Ishikawa (cell line): ENCODE data around the gene STX3.

Experiments used
- CEBPB ChIP-seq: IDR thresholded peaks from 2 replicates; pipeline ENCODE4 v1.6.1; 2012
- CREB1 ChIP-seq: IDR thresholded peaks from 2 replicates; pipeline ENCODE4 v1.6.1; 2012; ENCODE audit warnings: low read depth
- EGR1 ChIP-seq: IDR thresholded peaks from 2 replicates; pipeline ENCODE4 v1.6.1; 2012
- EP300 ChIP-seq: IDR thresholded peaks from 2 replicates; pipeline ENCODE4 v1.6.1; 2012; ENCODE audit warnings: borderline replicate concordance
- FOXM1 ChIP-seq: IDR thresholded peaks from 2 replicates; pipeline ENCODE4 v1.6.1; 2012; ENCODE audit warnings: low read depth, borderline replicate concordance
- MAX ChIP-seq: IDR thresholded peaks from 2 replicates; pipeline ENCODE4 v1.6.1; 2012
- NFIC ChIP-seq: IDR thresholded peaks from 2 replicates; pipeline ENCODE4 v1.6.1; 2012
- RAD21 ChIP-seq: IDR thresholded peaks from 2 replicates; pipeline ENCODE4 v1.6.1; 2012; ENCODE audit warnings: low read depth
- REST ChIP-seq: IDR thresholded peaks from 2 replicates; pipeline ENCODE4 v1.6.1; 2012; ENCODE audit warnings: low read depth, mild to moderate bottlenecking
- TAF1 ChIP-seq: IDR thresholded peaks from 2 replicates; pipeline ENCODE4 v1.6.1; 2012; ENCODE audit warnings: low read depth, mild to moderate bottlenecking
- TCF12 ChIP-seq: IDR thresholded peaks from 2 replicates; pipeline ENCODE4 v1.6.1; 2012; ENCODE audit warnings: low read depth
- TEAD4 ChIP-seq: IDR thresholded peaks from 2 replicates; pipeline ENCODE4 v1.6.1; 2012
- USF1 ChIP-seq: IDR thresholded peaks from 2 replicates; pipeline ENCODE4 v1.6.1; 2012
- YY1 ChIP-seq: IDR thresholded peaks from 2 replicates; pipeline ENCODE4 v1.6.1; 2012; ENCODE audit warnings: low read depth
- ZBTB7A ChIP-seq: IDR thresholded peaks from 2 replicates; pipeline ENCODE4 v1.6.1; 2012; ENCODE audit warnings: low read depth

The STX3 gene

GRCh38 chr11:59754859-59755700 is at the start of gene STX3:
Gene STX3 (plus strand): TSS chr11:59755376. CDS start chr11:59755606, 230 bp downstream.
- no peak for TF ChIP-seq USF1
- TF ChIP-seq MAX: peak; percentile 49; the same call in 1 of the 2 replicates
- TF ChIP-seq TEAD4: 0 out of 2 replicates have a peak, but pooled peaks have one; percentile 4
- 0 out of 2 replicates have a peak, but pooled peaks have one; percentile 10 for TF ChIP-seq YY1
- no peak for TF ChIP-seq TCF12
- no peak for TF ChIP-seq REST

- no peak for TF ChIP-seq TCF12
- TF ChIP-seq CEBPB: no peak
- TF ChIP-seq EGR1: no peak
- TF ChIP-seq TEAD4: no peak
- TF ChIP-seq USF1: no peak
- TF ChIP-seq MAX: no peak
- TF ChIP-seq ZBTB7A: no peak
These were observed 48.5 kb upstream of the STX3 start for GRCh38 chr11:59706518-59707285.

GRCh38 chr11:59707371-59707770 is 47.8 kb upstream of the STX3 start:
- TF ChIP-seq TCF12 (no peak), NFIC (no peak), RAD21 (no peak), TEAD4 (no peak), ZBTB7A (no peak), EP300 (no peak), CEBPB (no peak), YY1 (no peak), MAX (no peak), CREB1 (no peak), FOXM1 (no peak), USF1 (no peak), EGR1 (no peak), REST (no peak), TAF1 (no peak)

- TF ChIP-seq NFIC (no peak), MAX (no peak), EGR1 (no peak), FOXM1 (no peak), TCF12 (no peak), EP300 (no peak), RAD21 (no peak)
These were observed 46.6 kb upstream of the STX3 start for GRCh38 chr11:59708537-59708936.
